Muscle of arm (tissue), 12 donors: ENCODE results near the gene DLGAP1. TPM values are rescaled to one million over a fixed set of nuclear protein-coding genes. Genes with fewer than 3 reads are reported as not detected.
A peak's percentile ranks its signal among the peaks of the same experiment; 100 is the strongest.
"Not testable (repeated sequence)": the region's sequence is repeated elsewhere in the genome, so short reads cannot be mapped to it uniquely, and the experiment has no call there.

Source experiments
- DNase-seq: peaks from one replicate; pipeline ENCODE4 v3.0.0-alpha.2; 2013
- polyA plus RNA-seq, 12 donors: library from polyadenylated mRNA; unstranded; fragments of 120-200 nt; gene quantifications; one replicate each; pipeline ENCODE4 v1.2.1, GENCODE V29; 2013; ENCODE audit not compliant: insufficient read length in 12 of 12

Gene DLGAP1
- polyA plus RNA-seq, 12 donors = 1.4 to 3.5 (median 2.5) TPM; not detected in 2

DNA sequence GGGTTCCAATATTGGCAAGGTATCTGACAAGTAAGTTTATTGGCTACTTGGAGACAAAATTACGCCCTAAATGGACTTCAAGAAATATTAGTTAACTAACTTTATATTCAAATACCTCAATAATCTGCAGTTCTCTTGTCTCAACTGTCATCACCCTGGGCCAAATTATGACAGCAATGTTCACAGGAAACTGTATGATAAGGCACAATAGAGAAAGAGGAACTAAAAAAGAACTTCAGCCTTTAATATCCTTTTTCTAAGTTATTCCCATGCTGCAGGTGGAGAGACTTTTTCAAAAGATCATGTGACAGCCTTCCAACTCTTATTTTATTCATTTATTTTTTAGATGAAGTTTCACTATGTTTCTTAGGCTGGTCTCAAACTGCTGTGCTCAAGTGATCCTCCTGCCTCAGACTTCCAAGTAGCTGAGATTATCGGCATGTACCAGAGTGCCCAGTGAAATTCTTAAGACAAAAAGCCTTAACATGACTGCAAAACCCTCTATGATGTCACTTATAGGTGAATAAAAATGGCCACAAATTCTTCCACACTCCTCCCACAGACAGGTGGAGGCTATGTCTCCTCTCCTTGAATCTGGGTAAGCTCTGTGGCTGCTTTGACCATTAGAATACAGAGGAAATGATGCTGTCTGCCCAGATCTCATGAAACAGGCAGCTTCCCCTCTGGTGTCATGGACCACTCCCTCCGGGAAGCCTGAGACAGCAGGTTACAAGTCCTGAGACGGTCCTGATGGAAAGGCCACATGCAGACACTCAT lies 794.2 kb downstream of the DLGAP1 start:
- DNase-seq = no peak

DNA sequence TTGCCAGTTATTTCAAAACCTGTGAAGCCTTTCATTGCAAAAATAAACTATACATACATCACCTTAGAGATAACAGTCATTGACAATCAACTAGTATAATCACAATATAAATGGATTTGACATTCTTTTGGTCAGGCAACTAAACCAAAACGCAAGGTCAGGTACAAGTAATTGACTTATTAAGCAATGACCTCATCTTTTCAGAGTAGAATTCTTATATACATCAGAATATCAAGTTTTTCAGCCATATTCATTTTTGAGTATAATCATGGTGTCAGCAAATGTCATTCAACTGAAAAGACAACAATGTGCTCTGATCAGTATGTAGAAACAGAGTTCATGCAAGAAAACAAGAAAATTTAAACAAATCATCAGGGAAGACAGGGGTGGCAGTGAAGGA lies 796.6 kb downstream of the DLGAP1 start:
- DNase-seq = no peak

- no peak for DNase-seq
These were observed 799.7 kb downstream of the DLGAP1 start for GRCh38 chr18:3655254-3656050.

DNA sequence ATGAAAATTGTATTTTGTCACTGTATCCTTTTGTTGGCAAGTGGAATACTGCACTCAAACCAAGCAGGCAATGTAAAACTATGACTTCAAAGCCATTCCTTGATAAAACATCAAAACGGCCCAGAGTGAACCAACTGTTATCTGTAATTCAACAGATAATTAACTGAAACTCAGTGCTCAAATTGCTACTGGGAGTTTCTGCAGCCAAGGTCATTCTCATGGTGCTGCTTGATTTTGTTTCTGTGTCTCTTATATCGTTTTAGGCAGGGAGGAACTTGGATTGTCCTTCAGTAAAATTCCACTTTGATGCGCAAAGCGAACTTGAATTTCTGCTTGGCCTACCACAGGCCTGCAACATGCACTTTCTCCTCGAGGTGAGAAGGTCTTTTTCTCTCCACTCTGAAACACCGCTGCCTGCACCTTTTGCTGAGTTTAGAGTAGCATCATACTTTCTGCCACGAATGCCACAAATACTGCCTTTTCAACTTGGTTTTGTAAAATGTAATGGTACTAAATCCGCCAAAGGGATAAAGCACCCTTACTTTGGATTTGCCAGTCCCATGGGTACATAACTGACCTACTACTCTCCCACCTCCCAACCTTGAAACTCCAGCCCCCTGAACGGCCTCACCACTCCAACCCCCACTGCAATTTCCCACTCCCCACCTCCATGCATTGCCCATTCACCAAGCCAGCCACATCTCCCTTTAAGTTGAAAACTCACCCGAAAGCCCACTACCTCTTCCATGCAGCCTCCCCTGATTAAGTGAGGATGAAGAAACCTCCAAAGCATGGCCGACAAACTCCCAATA lies 800.5 kb downstream of the DLGAP1 start:
- no peak for DNase-seq

GRCh38 chr18:3653851-3654441 lies 801.2 kb downstream of the DLGAP1 start:
- DNase-seq = no peak

GRCh38 chr18:3653263-3653850 lies 801.8 kb downstream of the DLGAP1 start:
- no peak for DNase-seq

GRCh38 chr18:3652380-3653262 lies 802.5 kb downstream of the DLGAP1 start:
- peak; percentile 25 for DNase-seq

- no peak for DNase-seq
These were observed 803.8 kb downstream of the DLGAP1 start for GRCh38 chr18:3651266-3651665.

GRCh38 chr18:3650521-3651042 lies 804.5 kb downstream of the DLGAP1 start:
- DNase-seq = not testable (repeated sequence)

GRCh38 chr18:3649633-3650426 lies 805.3 kb downstream of the DLGAP1 start:
- DNase-seq = no peak

- DNase-seq = no peak
These were observed 805.9 kb downstream of the DLGAP1 start for GRCh38 chr18:3649135-3649632.

GRCh38 chr18:3648641-3649040 lies 806.5 kb downstream of the DLGAP1 start:
- DNase-seq = no peak

GRCh38 chr18:3648200-3648599 lies 806.9 kb downstream of the DLGAP1 start:
- no peak for DNase-seq

GRCh38 chr18:3647636-3648035 lies 807.5 kb downstream of the DLGAP1 start:
- no peak for DNase-seq

DNA sequence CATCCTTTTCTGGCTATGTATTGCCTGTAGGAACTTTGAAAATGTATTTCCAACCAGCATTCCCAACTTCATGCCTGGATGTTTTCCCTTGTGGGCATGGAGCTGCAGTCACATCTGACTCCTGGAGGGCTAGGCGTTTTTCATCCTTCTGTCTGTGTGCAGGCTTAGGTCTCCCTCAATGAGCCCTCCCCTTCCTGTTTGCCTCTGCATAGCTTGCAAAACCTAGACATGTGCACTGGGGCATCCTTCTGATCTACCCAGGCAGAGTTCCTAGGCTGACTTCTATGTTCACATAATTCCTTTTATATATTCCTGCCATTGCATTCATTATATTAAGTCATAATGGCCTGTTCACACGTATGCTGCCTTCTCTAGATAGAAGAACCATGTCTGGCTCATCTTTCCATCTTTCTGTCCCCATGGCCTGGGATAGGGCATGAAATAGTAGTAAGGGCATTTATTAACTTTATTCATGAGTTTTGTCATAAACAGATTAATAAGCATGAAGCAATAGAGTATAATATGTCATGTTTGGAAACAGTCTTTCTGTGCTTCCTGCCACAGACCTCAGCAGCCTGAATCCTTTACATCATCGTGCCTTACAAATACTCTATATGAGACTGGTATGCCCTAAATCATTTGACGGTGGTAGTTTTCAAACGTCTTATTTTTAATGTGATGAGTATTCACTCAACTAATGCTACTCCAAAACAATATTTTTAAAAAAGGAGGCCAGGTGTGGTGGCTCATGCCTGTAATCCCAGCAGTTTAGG lies 809.5 kb downstream of the DLGAP1 start:
- DNase-seq = no peak

DNA sequence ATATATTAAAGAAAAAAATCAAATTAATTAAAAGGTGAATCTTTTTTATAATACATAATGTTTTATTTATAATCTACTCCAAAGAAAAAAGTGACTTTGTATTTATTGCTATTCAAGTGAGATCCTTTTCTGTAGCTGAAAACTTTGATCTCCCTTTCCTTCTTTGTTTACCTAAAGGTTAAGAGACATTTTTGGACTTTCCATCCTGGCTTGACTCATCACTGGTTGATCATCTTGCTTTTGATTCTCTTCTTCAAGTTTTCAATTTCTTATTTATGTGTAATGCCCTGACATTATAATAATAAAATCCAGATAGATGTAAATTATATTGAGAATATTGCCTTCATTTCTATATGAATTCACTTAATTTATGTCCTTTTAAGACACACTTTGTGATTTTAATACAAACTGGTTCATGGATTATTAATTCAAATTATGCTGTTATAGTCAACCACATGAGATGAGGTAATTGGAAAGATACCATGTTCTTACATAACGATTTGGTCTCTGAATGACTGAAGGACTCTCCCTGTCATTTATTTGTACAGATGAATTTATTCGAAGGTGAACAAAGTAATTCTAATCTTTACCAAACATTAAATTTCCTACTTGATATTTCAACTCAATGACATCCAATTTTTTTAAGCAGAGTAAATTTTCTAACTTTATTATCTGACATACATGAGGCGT lies 820.7 kb downstream of the DLGAP1 start:
- DNase-seq = no peak

GRCh38 chr18:3631887-3632286 lies 823.2 kb downstream of the DLGAP1 start:
- no peak for DNase-seq
